Loucy (cell line): ENCODE results near the gene LDLRAD4.

ENCODE experiments used
- H2AFZ ChIP-seq: fragments of 200-600 bp; sonication (generic); 2 replicates; pipeline ENCODE4 v1.6.0; 2016; ENCODE audit warnings: antibody characterized with exemption, mild to moderate bottlenecking, low read length, moderate library complexity
- H3F3A ChIP-seq: fragments of 200-600 bp; 2 replicates; pipeline ENCODE4 v1.6.0; 2016; ENCODE audit warnings: antibody characterized with exemption, low read depth, mild to moderate bottlenecking
- H3K27me3 ChIP-seq: fragments of 200-600 bp; sonication (generic); 2 replicates; pipeline ENCODE4 v1.6.1; 2014; ENCODE audit warnings: low read length, mild to moderate bottlenecking; ENCODE audit not compliant: insufficient read depth, poor library complexity, severe bottlenecking
- H3K36me3 ChIP-seq: fragments of 200-600 bp; sonication (generic); 2 replicates; pipeline ENCODE4 v1.6.1; 2016; ENCODE audit warnings: low read length; ENCODE audit not compliant: insufficient read depth
- H3K4me1 ChIP-seq: fragments of 200-600 bp; sonication (generic); 2 replicates; pipeline ENCODE4 v1.5.1; 2014; ENCODE audit warnings: low read length, mild to moderate bottlenecking; ENCODE audit not compliant: insufficient read depth, poor library complexity, severe bottlenecking
- H3K4me2 ChIP-seq: fragments of 200-600 bp; sonication (generic); 2 replicates; pipeline ENCODE4 v1.6.0; 2014; ENCODE audit warnings: antibody characterized with exemption, low read length, low read depth, mild to moderate bottlenecking; ENCODE audit not compliant: poor library complexity, severe bottlenecking
- H3K4me3 ChIP-seq: fragments of 200-600 bp; sonication (generic); 2 replicates; pipeline ENCODE4 v1.5.1; 2014; ENCODE audit warnings: low read length, mild to moderate bottlenecking, mixed read lengths; ENCODE audit not compliant: poor library complexity, severe bottlenecking
- H3K79me2 ChIP-seq: fragments of 200-600 bp; sonication (generic); 2 replicates; pipeline ENCODE4 v1.6.1; 2014; ENCODE audit warnings: low read length; ENCODE audit not compliant: insufficient read depth
- H3K9ac ChIP-seq: fragments of 200-600 bp; sonication (generic); 2 replicates; pipeline ENCODE4 v1.6.0; 2014; ENCODE audit warnings: mild to moderate bottlenecking, low read depth, low read length, moderate library complexity; ENCODE audit not compliant: poor library complexity, severe bottlenecking
- H3K9me2 ChIP-seq: fragments of 200-600 bp; sonication (generic); replicated peaks from 2 replicates; pipeline ENCODE4 v1.6.1; 2016; ENCODE audit warnings: low read depth, low read length, mixed read lengths
- H3K9me3 ChIP-seq: fragments of 200-600 bp; sonication (generic); 2 replicates; pipeline ENCODE4 v1.6.1; 2014; ENCODE audit warnings: mild to moderate bottlenecking, antibody characterized with exemption, low read length, low read depth; ENCODE audit not compliant: insufficient read depth
- H4K20me1 ChIP-seq: fragments of 200-600 bp; sonication (generic); 2 replicates; pipeline ENCODE4 v1.6.0; 2014; ENCODE audit warnings: antibody characterized with exemption, low read length, mild to moderate bottlenecking; ENCODE audit not compliant: insufficient read depth, poor library complexity, severe bottlenecking
- EZH2phosphoT487 ChIP-seq: fragments of 200-600 bp; IDR thresholded peaks from 2 replicates; pipeline ENCODE4 v1.6.1; 2018; ENCODE audit warnings: antibody characterized with exemption, mild to moderate bottlenecking, moderate library complexity, borderline replicate concordance
- TF ChIP-seq, protein P1 (sequence below): fragments of 200-600 bp; sonication (generic); conservative IDR thresholded peaks from 2 replicates; pipeline ENCODE4 v1.5.1; 2014; ENCODE audit warnings: mild to moderate bottlenecking, antibody characterized with exemption, low read length

LDLRAD4 gene

DNA sequence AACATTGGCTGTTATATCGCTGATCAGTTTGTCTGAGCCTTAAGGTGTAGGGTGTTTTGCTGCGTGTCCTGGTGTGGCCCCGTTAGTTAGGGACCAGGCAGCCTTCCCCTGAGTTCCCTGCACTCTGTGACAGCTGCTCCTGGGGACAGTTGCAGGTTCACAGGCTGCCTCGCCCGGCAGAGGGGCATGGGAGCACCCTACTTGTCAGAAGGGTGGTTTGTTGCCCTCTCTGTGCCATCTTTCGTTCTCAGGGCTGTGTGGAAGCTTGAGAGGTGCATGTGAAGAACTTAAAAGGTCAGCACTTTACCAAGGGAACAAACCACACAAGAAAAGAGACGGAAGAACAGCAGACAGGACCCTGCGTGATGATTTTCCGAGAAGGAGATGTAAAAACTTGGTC, 159.6 kb downstream of the LDLRAD4 start:
- Histone ChIP-seq H3K9me2 (no peaks in the 10 kb centered on the region), H3K4me1 (peaks cover 64% of the 10 kb centered on the region), H3K9ac (no peak overlapping the region), H4K20me1 (no peaks in the 10 kb centered on the region), H2AFZ (no peak overlapping the region), H3K9me3 (no peaks in the 10 kb centered on the region), H3F3A (no peaks in the 10 kb centered on the region), H3K79me2 (peaks cover 10% of the 10 kb centered on the region; the same call in 1 of the 2 replicates), H3K36me3 (no peaks in the 10 kb centered on the region), H3K4me2 (no peak overlapping the region), H3K4me3 (no peak overlapping the region), H3K27me3 (no peaks in the 10 kb centered on the region)
- no peak for TF ChIP-seq EZH2phosphoT487
- TF ChIP-seq, protein P1, sequence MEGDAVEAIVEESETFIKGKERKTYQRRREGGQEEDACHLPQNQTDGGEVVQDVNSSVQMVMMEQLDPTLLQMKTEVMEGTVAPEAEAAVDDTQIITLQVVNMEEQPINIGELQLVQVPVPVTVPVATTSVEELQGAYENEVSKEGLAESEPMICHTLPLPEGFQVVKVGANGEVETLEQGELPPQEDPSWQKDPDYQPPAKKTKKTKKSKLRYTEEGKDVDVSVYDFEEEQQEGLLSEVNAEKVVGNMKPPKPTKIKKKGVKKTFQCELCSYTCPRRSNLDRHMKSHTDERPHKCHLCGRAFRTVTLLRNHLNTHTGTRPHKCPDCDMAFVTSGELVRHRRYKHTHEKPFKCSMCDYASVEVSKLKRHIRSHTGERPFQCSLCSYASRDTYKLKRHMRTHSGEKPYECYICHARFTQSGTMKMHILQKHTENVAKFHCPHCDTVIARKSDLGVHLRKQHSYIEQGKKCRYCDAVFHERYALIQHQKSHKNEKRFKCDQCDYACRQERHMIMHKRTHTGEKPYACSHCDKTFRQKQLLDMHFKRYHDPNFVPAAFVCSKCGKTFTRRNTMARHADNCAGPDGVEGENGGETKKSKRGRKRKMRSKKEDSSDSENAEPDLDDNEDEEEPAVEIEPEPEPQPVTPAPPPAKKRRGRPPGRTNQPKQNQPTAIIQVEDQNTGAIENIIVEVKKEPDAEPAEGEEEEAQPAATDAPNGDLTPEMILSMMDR, result no peak

DNA sequence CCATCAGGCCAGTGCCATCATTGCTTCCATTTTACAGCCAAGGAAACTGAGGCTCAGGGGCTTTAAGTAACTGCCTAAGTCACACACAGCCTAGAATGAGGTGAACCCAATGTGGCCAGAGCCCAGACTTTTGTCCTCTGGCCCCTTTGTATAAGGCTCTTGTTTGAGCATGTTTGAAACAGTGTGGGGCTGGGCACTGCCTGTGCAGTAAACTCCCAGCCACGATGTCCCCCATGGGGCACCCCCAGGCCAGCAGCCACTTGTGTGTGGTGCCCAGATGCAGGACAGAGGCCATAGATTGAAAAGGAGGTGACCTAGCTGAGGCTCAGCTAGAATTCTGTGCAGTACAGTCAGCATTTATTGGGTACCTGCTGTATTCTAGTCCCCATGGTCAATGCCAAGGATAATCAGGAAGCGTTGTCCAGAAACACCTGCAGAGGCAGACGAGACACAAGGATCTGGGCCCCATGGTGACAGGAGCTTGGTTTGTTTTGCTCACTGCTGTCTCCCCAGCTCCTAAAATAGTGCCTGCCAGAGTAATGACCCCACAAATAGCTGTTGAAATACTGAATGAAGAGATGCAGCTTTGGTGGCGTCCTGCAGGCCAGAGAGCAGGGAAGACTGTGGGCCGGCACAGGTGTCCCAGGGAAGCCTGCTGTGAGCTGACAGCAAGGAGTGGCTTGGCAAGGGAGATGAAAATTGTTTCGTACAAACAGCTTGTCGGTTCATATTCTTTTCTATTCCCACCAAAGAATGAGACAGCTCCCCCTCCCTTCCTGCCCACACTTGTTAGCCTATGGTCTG, 160.7 kb downstream of the LDLRAD4 start:
- TF ChIP-seq, protein P1, result no peak
- TF ChIP-seq EZH2phosphoT487, result no peak
- H3K9ac ChIP-seq, result no peak overlapping the region
- no peaks in the 10 kb centered on the region for H3K9me3 ChIP-seq
- no peaks in the 10 kb centered on the region for H3K9me2 ChIP-seq
- no peak overlapping the region for H2AFZ ChIP-seq
- no peaks in the 10 kb centered on the region for H3K36me3 ChIP-seq
- no peaks in the 10 kb centered on the region for H3F3A ChIP-seq
- H3K4me3 ChIP-seq, result no peak overlapping the region
- no peak overlapping the region for H3K4me2 ChIP-seq
- H3K4me1 ChIP-seq, result peaks cover 64% of the 10 kb centered on the region
- H3K79me2 ChIP-seq, result peaks cover 10% of the 10 kb centered on the region; the same call in 1 of the 2 replicates
- no peaks in the 10 kb centered on the region for H3K27me3 ChIP-seq
- no peaks in the 10 kb centered on the region for H4K20me1 ChIP-seq

DNA sequence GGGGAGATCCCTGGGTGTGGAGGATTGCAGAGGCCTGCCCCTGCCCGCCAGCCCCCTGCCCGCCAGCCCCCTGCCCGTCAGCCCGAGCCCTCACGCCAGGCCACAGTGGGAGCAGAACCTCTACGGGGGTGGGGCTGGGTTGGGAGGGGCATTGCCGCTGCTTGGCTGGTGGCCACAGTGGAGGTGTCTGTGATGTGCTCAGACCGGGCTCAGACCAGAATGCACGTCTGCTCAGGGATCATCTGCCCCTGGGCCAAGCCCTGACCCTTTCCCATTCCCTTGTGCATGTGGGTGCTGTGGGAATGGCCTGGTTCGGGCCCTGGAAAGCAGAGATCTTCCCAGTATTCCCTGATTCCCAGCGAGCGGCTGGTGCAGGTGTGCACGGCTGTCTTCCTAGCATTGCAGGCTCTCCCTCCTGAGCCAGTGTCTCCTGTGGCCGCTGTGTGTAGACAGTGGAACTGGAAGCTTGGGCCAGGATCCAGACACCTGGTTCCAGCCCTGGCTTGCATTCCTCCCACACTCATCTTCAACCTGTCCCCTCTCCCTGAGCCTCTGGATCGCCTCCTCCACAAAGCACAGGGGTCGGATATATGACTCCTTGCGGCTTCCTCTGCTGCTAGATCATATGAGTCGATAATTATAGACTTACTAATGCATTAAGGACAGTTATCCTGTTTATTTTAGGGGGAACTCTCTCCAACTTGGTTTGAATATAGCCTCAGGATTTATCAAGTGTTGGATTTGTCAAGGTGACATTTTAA, 161.6 kb downstream of the LDLRAD4 start:
- TF ChIP-seq EZH2phosphoT487, result no peak
- TF ChIP-seq, protein P1, result no peak
- Histone ChIP-seq H3K9me3 (no peaks in the 10 kb centered on the region), H3K79me2 (peaks cover 10% of the 10 kb centered on the region; the same call in 1 of the 2 replicates), H3K4me2 (no peak overlapping the region), H4K20me1 (no peaks in the 10 kb centered on the region), H2AFZ (no peak overlapping the region), H3K4me1 (peaks cover 63% of the 10 kb centered on the region), H3F3A (no peaks in the 10 kb centered on the region), H3K9me2 (no peaks in the 10 kb centered on the region), H3K9ac (no peak overlapping the region), H3K36me3 (no peaks in the 10 kb centered on the region), H3K27me3 (no peaks in the 10 kb centered on the region), H3K4me3 (no peak overlapping the region)
